Renal cortex interstitium (tissue), 11 donors: ENCODE data around the gene MC1R. TPM values are rescaled to one million over a fixed set of nuclear protein-coding genes. Genes with fewer than 3 reads are reported as not detected.
"Not testable (repeated sequence)": the region's sequence is repeated elsewhere in the genome, so short reads cannot be mapped to it uniquely, and the experiment has no call there.

Source experiments
- DNase-seq, 11 donors: peaks; one replicate each; pipeline ENCODE4 v3.0.0-alpha.2; 2013; ENCODE audit warnings: low read depth in 9 of 11, low spot score in 4 of 11; ENCODE audit errors: extremely low read depth in 1 of 11
- polyA plus RNA-seq, 3 donors: library from polyadenylated mRNA; unstranded; fragments of 120-200 nt; gene quantifications; one replicate each; pipeline ENCODE4 v1.2.1, GENCODE V29; 2013; ENCODE audit not compliant: insufficient read length in 3 of 3

Gene MC1R
- polyA plus RNA-seq, 3 donors, result 2.9 to 6.3 (median 3.5) TPM

DNA sequence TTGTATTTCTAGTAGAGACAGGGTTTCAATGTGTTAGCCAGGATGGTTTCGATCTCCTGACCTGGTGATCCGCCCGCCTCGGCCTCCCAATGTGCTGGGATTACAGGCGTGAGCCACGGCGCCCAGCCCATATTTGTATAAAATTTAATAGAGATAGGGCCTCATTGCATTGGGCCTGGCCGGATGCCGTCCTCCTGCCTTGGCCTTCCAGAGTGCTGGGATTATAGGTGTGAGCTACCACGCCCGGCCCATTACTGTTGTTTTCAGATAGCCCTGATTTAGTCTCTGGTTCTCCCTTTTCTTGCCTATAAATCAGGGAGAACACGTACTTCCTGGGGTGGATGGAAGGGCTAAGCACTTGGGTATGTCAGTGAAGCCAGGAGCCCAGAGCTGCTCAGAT lies 33.4 kb downstream of the MC1R start:
- no peak for DNase-seq

DNA sequence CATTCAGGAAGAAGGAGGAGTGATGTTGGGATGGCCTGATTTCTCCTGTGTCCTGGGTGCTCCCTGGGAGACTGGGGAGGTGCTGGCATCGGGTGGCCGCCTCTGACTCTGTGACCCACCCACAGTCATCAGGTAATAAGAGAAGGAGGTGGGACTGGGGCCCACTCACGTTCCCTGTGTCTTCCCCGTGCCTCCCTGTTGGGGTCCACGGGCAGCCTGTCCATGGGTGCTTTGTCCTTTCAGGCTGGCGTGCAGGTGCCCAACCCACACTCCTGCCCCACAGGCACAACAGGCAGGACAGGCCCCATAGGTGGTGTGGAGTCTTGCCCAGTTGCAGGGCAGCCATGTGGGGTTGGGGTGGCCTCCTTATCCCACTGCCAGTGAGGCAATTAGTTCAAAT lies 33.9 kb downstream of the MC1R start:
- no peak for DNase-seq

DNA sequence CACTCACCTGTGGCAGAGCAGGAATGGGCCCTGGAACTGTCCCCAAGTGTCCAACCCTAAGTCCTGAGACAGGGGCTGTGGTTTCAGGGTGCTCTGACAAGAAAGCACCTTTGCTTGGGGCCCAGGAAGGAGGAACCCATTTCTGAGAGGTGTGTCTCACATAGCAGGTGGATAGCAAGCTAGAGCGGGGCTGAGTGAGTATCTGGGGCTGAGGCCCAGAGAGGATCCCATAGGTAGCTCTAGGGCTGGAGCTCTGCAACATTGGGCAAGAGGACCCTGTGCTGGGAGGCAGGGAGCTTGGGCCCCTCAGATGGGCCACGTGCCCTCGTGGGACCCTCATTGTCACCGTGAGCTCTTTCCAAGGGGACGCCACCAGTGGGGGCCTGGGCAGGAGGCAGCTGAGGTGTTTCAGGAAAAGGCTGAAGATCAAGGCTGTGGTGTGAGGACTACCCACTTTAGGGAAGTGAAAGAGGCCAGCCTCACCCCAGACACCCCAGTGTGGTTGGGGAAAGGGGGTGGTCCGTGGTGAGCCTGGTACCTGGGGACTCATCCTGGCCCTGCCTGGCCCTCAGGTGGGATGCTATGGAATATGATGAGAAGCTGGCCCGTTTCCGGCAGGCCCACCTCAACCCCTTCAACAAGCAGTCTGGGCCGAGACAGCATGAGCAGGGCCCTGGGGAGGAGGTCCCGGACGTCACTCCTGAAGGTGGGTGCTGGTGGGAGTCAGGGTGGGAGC lies 35.2 kb downstream of the MC1R start:
- DNase-seq, result no peak

DNA sequence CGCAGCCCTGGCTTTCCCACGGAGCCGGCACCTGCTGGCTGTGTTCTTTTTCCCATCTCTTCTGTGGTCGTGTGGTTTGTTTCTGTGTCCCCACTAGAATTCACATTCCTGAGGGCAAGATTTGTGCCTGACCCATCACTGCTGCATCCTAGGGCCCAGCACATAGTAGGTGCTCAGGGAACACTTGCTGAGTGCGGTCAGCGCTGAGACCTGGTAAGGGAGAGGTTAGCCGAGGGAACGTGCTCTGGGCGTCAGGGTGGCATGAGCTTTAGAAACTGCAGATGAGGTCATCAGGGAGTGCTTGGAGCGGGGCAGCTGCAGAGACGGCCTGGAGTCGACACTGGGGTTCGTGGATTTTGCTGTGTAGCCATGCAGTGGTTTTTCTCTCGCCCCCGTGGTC lies 35.8 kb downstream of the MC1R start:
- DNase-seq, result no peak

GRCh38 chr16:89955001-89955685 lies 36.5 kb downstream of the MC1R start:
- DNase-seq, result no peak

DNA sequence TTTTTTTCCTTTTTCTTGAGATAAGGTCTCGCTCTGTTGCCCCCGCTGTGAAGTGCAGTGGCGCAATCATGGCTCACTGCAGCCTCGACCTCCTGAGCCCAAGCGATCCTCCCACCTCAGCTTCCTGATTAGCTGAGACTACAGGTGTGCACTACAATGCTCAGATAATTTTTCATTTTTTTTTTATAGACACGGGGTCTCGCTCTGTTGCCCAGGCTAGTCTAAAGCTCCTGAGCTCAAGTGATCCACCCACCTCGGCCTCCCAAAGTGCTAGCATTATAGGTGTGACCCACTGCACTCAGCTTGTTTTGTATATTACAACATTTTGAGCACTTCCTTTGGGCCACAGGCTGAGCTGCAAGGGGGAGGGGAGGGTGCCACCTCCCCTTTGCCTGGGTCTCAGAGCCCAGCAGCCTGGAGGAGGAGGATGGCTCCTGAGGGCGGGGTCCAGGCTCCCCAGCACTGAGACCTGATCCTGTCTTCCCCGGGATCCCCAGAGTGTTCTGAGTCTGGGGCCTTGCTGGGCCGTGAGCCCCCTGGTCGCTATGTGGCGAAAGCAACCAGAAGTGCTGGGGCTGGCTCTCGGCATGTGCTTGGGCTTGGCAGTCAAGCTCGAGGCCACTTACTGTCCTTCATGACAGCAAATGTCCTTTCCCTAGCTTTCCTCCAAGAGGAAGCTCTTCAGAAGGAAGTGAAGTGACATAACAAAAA lies 38.0 kb downstream of the MC1R start:
- no peak for DNase-seq

- DNase-seq, result no peak
Observed at GRCh38 chr16:89957216-89957785, 38.6 kb downstream of the MC1R start.

DNA sequence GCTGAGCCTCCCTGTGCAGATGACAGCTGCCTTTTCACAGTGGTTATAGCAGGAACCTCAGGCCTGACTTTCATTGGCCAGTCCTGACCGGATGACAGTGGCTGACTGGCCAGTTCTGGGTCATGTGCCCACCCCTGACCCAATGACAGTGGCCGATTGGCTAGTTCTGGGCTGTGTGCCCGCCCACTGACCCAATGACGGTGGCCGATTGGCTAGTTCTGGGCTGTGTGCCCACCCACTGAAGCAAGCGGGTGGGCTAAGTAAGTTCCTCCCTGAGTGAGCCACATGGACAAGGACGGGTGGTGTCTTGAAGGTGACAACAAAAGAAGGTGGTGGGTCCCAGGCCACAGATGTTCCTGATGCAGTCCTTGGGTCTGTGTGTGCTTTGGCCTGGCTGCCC lies 39.4 kb downstream of the MC1R start:
- no peak for DNase-seq

DNA sequence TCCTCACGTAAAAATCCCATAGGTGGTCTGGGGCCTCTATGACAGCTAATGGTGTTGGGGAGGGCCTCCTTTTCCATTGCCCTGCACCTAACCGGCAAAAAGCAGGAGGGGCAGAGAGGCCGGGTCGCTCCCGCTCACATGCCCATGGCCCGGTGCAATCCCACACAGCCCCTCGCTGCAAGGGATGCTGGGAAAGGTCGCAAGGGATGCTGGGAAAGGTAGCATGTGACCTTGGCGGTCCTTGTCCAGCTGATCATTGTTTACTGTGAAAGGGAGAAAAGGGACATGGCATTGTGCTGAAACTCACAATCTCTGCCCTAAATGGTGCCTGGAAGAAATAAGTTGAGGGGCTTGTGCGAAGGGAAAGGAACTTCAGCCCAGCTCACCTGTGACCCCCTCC lies 39.9 kb downstream of the MC1R start:
- DNase-seq, result no peak

DNA sequence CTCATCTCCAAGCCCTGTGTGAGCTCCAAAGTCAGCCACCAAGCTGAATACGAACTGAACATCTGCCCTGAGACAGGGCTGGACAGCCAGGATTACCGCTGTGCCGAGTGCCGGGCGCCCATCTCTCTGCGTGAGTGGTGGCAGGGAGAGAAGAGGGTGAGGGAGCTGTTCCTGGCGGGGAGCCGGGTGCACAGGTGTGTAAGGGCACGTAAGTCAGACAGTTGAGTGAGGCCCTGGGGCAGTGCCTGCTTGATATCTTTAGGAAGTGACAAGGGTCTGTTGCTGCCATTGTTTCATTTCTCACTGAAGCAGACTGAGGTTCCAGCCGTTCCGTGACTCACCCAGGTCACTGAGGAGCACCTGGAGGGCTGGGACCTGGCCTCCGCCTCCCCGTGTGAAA lies 42.3 kb downstream of the MC1R start:
- no peak for DNase-seq

DNA sequence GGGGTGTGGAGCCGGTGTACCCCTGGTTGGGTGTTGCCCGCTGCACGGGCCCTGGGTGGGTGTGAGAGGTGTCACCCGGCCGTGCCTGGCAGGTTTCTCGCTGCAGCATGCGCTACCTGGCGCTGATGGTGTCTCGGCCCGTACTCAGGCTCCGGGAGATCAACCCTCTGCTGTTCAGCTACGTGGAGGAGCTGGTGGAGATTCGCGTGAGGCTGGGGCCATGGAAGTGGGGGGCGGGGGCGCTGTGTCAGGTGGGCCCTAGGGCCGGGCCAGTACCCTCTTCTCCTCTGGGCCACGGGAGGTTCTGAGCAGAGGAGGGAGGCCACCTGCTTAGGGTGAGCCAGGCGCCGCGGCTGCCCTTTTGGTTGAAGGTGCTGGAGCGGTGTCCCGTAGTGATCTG lies 43.3 kb downstream of the MC1R start:
- DNase-seq, result no peak

DNA sequence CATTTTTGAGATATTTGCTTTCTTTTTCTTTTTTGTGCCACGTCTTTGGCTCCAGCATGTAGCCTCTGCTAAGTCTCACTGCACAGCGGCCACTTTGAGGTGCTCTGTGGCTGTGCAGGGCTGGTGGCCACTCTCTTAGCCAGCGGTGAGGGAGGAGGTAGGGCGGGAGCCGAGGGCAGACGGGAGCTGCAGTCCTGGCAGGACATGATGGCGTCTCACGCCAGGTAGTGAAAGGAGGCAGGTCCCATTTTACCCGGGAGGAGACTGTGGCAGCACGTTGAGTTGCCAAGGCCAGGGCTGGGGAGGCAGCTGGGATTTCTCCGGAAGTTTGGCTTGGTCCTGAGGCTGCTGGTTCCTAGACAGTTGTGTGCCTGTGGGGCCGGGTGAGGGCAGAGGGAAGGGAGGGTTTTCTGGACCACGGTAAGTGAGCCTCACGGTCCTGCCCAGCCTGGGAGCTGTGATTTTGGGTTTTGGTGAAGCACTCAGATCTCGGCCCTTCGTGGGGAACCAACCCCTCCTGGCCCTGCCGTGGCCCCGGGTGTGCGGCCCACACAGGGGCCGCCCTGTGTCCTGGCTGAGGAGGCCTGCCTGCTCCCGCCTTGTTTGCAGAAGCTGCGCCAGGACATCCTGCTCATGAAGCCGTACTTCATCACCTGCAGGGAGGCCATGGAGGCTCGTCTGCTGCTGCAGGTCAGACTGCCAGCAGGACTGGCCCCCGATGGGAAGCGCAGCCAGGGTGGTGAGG lies 44.3 kb downstream of the MC1R start:
- DNase-seq, result no peak

- DNase-seq, result no peak
Observed at GRCh38 chr16:89964201-89964600, 45.5 kb downstream of the MC1R start.

- DNase-seq, result no peak
Observed at GRCh38 chr16:89965447-89966225, 47.0 kb downstream of the MC1R start.

DNA sequence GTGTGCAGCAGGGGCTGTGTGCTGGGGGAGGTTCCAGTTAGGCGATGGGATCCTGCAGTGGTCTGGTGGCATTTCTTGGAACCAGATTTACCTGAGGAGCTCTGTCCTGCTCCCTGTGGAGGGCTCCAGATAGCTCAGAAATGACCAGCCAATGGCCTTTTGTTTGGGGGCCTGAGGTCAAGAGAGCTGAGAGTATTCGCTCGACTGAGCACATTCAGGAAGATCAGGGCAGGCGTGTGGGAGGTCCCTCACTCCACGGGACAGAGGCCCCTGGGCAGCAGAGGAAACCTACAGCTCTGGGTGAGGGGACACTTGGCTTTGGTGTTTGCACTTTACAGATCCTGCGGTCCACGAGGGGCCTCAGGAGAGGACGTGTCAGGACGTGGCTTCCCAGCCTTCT lies 48.1 kb downstream of the MC1R start:
- DNase-seq, result no peak

GRCh38 chr16:89967436-89967835 lies 48.8 kb downstream of the MC1R start:
- DNase-seq, result not testable (repeated sequence)

- DNase-seq, result not testable (repeated sequence)
Observed at GRCh38 chr16:89968074-89968473, 49.4 kb downstream of the MC1R start.

DNA sequence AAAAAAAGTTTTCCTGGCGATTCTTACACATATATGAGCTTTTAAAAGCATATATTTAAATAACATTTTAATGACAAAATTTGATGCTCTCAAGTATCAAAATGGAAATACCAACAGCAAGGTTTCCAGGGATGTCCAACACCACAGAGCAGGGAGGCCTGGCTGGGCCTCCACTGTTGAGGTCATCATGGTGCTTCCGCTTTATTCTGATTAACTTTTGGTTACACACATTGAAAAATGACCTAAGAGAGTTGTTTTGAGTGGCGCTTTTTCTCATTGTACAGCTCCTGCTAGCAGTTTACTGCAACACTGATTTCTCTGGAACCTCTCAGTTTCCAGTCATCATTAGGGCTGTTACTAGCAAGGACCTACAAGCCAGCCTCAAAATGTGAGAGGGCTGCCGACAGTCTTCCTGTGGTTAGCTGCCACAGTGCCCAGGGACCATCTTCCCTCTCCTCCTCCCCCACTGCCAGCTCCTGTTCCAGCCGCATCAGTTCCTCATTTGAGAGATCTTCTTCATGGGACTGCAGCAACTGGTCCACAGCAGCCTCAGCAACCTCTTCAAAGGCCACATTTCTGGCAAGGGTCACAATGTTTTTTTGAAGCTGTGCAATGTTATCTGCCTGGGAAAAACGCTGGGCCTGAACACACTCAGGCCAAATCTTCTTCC lies 51.2 kb downstream of the MC1R start:
- no peak for DNase-seq
